Heart left ventricle (tissue), 16 donors: ENCODE results near the gene LRIF1. TPM values are rescaled to one million over a fixed set of nuclear protein-coding genes. Genes with fewer than 3 reads are reported as not detected.

Source experiments
- ATAC-seq, 4 donors: fragments of 200-7000 bp; cut with Tn5 transposase; one replicate each; pipeline ENCODE4 v1.9.1; 2020 to 2022; ENCODE audit warnings: moderate library complexity in 4 of 4, mild to moderate bottlenecking in 3 of 4, moderate number of reproducible peaks in 1 of 4
- DNase-seq, 5 donors: peaks; one replicate each; pipeline ENCODE4 v3.0.0-alpha.2; 2020
- H3K27ac ChIP-seq, 12 donors: fragments of 200-600 bp; sonication (generic) in 4 of 12; one replicate each; pipeline versions ENCODE4 v1.5.0 to v1.8.0; 2016 to 2022; ENCODE audit warnings: mild to moderate bottlenecking in 2 of 12
- H3K27me3 ChIP-seq, 9 donors: fragments of 200-600 bp; sonication (generic) in 2 of 9; one replicate each; pipeline versions ENCODE4 v1.5.1 to v1.8.0; 2016 to 2022; ENCODE audit warnings: mild to moderate bottlenecking in 3 of 9
- H3K36me3 ChIP-seq, 9 donors: fragments of 200-600 bp; sonication (generic) in 2 of 9; one replicate each; pipeline versions ENCODE4 v1.5.0 to v1.8.0; 2018 to 2022; ENCODE audit warnings: mild to moderate bottlenecking in 2 of 9
- H3K4me1 ChIP-seq, 12 donors: fragments of 200-600 bp; sonication (generic) in 4 of 12; one replicate each; pipeline versions ENCODE4 v1.5.0 to v1.8.0; 2016 to 2022; ENCODE audit warnings: mild to moderate bottlenecking in 3 of 12
- H3K4me3 ChIP-seq, 12 donors: fragments of 200-600 bp; sonication (generic) in 4 of 12; one replicate each; pipeline versions ENCODE4 v1.5.0 to v1.8.0; 2017 to 2022; ENCODE audit warnings: mild to moderate bottlenecking in 9 of 12, moderate library complexity in 4 of 12
- H3K9me3 ChIP-seq, 12 donors: fragments of 200-600 bp; sonication (generic) in 4 of 12; one replicate each; pipeline versions ENCODE4 v1.5.0 to v1.8.0; 2016 to 2022; ENCODE audit warnings: mild to moderate bottlenecking in 1 of 12
- POLR2A ChIP-seq, 2 donors: fragments of 450-650 bp; IDR thresholded peaks; one replicate each; pipeline ENCODE4 v1.6.1; 2017; ENCODE audit warnings: antibody characterized with exemption in 2 of 2, mild to moderate bottlenecking in 2 of 2, moderate library complexity in 2 of 2
- WGBS, 4 donors: extraction: QIAGEN DNeasy Blood & Tissue Kit in 2 of 4; methylation state at CpG; one replicate each; pipeline versions ENCODE4 v1.1.5 to v1.1.7; 2013 to 2018; 5-methylcytosine and 5-hydroxymethylcytosine counted together
- intact Hi-C, 10 donors: fragments of 100-400 bp; cut with DNase I; formaldehyde crosslinking; loops; one replicate each; pipeline versions ENCODE4 v1.11.1 to v1.14.2; 2022
- polyA plus RNA-seq, 2 donors: library from polyadenylated mRNA; stranded (reverse); fragments of 200-250 nt; gene quantifications; one replicate each; pipeline ENCODE4 v1.2.3, GENCODE V29; 2013
- total RNA-seq, 9 donors: library from RNA; depleted of rRNA in 2 of 9; stranded (reverse); fragments of >200 nt in 2 of 9; fragmentation: NEBNext Ultra II Directional in 3 of 9; extraction: Animal tissue kit (Norgen Biotek cat#: 25700) in 3 of 9; gene quantifications; one replicate each; pipeline versions ENCODE4 v1.1.0 to v1.2.4, GENCODE V29; 2016 to 2023
- TF ChIP-seq, protein P1 (sequence below), 12 donors: fragments of 200-600 bp; sonication (generic) in 4 of 12; IDR thresholded peaks; one replicate each; pipeline versions ENCODE4 v1.5.0 to v1.8.0; 2018 to 2022; ENCODE audit warnings: antibody characterized with exemption in 12 of 12, mild to moderate bottlenecking in 5 of 12
- donor health status: ischemic (EF 13 %, LVEDD 7.1; RV severe dilation, severe dysfunction).
- donor health status: healthy with polysubstance abuse.
- donor health status: DM: no; HTN: yes; CAD: no.
- donor health status: DM: no; HTN: no; CAD: no.
- donor health status: ischemic (EF 25% LVEDD 6.9; RV normal size, moderate dysfunction).
- donor health status: ischemic (EF 25% LVEDD 5.7; RV mildly dilated, moderate dysfunction).
- donor health status: healthy.
- donor health status: DM: yes; HTN: yes; CAD: no.
- donor health status: ischemic (EF 35%, LVEDD 5.7; RV mildly dilated, moderate dysfunction).
- donor health status: nonischemic (EF 11% LVEDD 7.7; RV severe dilation, severe dysfunction).
- donor health status: DM: yes; HTN: yes; CAD: no.
- donor health status: PGD.
- donor health status: ischemic (EF 29% LVEDD 5.4; RV normal size, mild dysfunction).
- donor health status: nonischemic (EF 23%, LVEDD 6.1; RV moderate dilation, normal function).

Gene LRIF1
- total and polyA plus RNA-seq, 11 donors = 11.4 to 17.8 (median 15.2) TPM

DNA sequence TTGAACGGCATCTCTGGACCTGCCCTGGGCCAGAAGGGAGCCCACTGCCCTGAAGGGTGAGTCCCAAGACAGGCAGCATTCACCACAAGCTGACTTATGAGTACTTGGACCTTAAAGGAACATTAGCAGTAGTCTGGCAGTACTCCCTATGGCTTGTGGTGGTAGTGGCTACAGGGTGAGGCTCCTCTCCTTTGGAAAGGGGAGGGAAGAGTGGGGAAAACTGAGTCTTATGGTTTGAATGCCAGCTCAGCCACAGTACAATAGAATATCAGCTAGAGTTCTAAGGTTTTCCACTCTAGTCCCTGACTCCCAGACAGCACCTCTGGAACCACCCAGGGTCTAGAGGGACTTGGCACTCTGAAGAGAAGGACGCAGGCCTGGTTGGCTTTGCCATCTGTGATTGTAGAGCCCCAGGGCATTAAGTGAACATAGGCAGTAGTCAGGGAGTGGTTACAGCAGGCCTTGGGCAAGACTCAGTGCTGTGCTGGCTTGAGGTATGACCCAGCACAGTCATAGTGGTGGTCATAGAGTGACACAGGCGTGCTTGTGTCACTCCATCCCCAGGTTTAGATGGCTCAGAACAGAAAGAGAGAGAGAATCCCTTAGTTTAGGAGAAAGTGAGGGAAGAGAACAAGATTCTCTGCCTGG is 59.7 kb downstream of the LRIF1 start:
- intact Hi-C loops = no loop called here
- H3K9me3 ChIP-seq = no peaks in the 10 kb centered on the region
- ATAC-seq (no peak), DNase-seq (no peak)
- WGBS, 4 donors = 62 to 78% (median 67%) methylated on average over 2 to 3 of the region's 3 CpGs
- no peak overlapping the region for H3K27ac ChIP-seq
- H3K4me1 ChIP-seq = no peaks in the 10 kb centered on the region
- H3K27me3 ChIP-seq = peaks cover 0 to 4% (median 0%) of the 10 kb centered on the region in 9 donors
- H3K36me3 ChIP-seq = peaks cover 0 to 20% (median 0%) of the 10 kb centered on the region in 9 donors
- H3K4me3 ChIP-seq = no peak overlapping the region
- TF ChIP-seq, protein P1, sequence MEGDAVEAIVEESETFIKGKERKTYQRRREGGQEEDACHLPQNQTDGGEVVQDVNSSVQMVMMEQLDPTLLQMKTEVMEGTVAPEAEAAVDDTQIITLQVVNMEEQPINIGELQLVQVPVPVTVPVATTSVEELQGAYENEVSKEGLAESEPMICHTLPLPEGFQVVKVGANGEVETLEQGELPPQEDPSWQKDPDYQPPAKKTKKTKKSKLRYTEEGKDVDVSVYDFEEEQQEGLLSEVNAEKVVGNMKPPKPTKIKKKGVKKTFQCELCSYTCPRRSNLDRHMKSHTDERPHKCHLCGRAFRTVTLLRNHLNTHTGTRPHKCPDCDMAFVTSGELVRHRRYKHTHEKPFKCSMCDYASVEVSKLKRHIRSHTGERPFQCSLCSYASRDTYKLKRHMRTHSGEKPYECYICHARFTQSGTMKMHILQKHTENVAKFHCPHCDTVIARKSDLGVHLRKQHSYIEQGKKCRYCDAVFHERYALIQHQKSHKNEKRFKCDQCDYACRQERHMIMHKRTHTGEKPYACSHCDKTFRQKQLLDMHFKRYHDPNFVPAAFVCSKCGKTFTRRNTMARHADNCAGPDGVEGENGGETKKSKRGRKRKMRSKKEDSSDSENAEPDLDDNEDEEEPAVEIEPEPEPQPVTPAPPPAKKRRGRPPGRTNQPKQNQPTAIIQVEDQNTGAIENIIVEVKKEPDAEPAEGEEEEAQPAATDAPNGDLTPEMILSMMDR (IDR thresholded peaks at IDR 0.05) = no peak
- TF ChIP-seq POLR2A (IDR thresholded peaks at IDR 0.05) = no peak

DNA sequence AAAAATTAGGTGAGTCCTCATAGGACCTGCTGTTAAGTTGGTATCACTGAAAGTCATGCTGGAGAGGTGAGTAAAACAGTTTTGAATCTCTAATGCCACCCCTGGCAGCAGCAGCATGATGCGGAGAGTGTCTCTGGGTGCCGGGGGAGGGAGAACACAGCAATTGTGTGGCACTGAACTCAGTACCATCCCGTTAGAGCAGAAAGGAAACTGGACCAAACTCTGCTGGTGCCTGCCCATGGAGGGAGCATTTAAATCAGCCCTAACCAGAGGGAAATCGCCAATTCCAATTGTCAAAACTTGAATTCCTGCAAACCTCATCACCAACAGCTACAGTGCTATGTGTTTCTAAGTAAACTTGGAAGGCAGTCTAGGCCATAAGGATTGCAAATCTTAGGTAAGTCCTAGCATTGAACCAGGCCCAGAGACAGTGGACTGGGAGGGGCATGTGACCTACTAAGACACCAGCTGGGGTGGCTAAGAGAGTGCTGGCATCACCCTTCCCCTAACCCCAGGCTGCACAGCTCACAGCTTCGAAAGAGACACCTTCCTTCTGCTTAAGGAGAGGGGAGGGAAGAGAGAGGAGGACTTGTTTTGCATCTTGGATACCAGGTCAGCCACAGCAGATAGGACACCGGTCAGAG is 60.8 kb downstream of the LRIF1 start:
- Histone ChIP-seq H3K27me3 (peaks cover 0 to 4% (median 0%) of the 10 kb centered on the region in 9 donors), H3K9me3 (no peaks in the 10 kb centered on the region), H3K4me3 (no peak overlapping the region), H3K27ac (no peak overlapping the region), H3K36me3 (peaks cover 0 to 30% (median 0%) of the 10 kb centered on the region in 9 donors), H3K4me1 (no peaks in the 10 kb centered on the region)
- TF ChIP-seq POLR2A (IDR thresholded peaks at IDR 0.05) = no peak
- TF ChIP-seq, protein P1 (IDR thresholded peaks at IDR 0.05) = no peak
- intact Hi-C loops = no loop called here
- DNase-seq (no peak), ATAC-seq (no peak)
- WGBS, 4 donors = 71 to 76% (median 74%) methylated on average over 5 to 6 of the region's 6 CpGs

DNA sequence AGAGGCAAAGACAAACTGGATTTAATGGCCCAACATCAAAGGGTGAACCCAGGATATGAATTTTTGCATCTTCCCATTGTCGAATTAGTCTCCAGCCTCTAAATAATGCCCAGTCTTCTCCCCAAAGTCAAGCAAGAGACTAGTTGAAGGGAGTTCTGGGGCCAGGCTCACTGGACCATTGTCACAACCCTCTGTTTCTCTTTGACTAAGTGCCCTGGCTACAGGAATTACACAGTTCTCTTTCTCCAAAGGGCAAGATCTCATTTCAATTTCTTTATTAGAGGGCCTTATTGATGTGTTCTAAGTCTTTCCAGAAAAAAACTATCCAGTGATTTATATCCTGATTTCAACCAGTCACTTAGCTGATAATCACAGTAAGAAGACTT is 64.3 kb downstream of the LRIF1 start:
- Histone ChIP-seq H3K27me3 (no peaks in the 10 kb centered on the region), H3K36me3 (peaks cover 0 to 65% (median 0%) of the 10 kb centered on the region in 9 donors), H3K9me3 (no peaks in the 10 kb centered on the region), H3K4me1 (peaks cover 0 to 16% (median 0%) of the 10 kb centered on the region in 12 donors), H3K4me3 (no peak overlapping the region), H3K27ac (no peak overlapping the region)
- no peak for TF ChIP-seq POLR2A (IDR thresholded peaks at IDR 0.05)
- TF ChIP-seq, protein P1 (IDR thresholded peaks at IDR 0.05) = no peak
- 64 to 80% (median 72%) methylated on average over 1 of the region's 1 CpG for WGBS, 4 donors
- DNase-seq (no peak), ATAC-seq (no peak)
- intact Hi-C loops = no loop called here

DNA sequence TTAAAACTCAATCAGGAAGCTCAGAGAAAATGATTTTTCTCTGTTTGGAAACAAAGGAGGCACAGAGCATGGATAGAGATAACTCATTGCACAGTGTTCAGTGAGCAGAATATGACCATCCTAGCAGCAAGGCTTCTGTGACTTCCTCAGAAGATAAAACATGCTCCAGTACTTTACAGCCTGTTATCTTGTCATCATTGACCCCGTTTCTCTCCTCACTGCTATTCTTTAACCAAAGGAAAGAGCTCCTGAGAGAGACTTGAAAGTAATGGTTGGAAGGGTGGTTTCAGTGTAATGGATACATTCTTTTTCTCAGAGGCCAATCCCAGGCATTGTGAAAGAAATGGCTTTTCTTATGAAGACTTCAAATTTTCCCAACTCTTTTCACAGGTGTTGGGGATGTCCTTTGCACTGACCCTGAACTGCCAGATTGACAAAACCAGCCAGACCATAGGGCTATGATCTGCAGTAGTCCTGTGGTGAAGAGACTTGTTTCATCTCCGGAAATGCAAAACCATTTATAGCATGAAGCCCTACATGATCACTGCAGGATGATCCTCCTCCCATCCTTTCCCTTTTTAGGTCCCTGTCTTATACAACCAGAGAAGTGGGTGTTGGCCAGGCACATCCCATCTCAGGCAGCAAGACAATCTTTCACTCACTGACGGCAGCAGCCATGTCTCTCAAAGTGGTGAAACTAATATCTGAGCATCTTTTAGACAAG is 64.8 kb downstream of the LRIF1 start:
- no peaks in the 10 kb centered on the region for H3K9me3 ChIP-seq
- intact Hi-C loops = no loop called here
- TF ChIP-seq POLR2A (IDR thresholded peaks at IDR 0.05) = no peak
- TF ChIP-seq, protein P1 (IDR thresholded peaks at IDR 0.05) = no peak
- peaks cover 0 to 20% (median 0%) of the 10 kb centered on the region in 12 donors for H3K4me1 ChIP-seq
- DNase-seq = no peak
- H3K27ac ChIP-seq = no peak overlapping the region
- H3K36me3 ChIP-seq = peaks cover 0 to 71% (median 0%) of the 10 kb centered on the region in 9 donors
- no peak for ATAC-seq
- H3K4me3 ChIP-seq = no peak overlapping the region
- 34 to 65% (median 59%) methylated on average over 3 of the region's 3 CpGs for WGBS, 4 donors
- no peaks in the 10 kb centered on the region for H3K27me3 ChIP-seq
